Astrocyte (in vitro differentiated cells and primary cell): ENCODE measurements around the gene PSMD1. TPM values are rescaled to one million over a fixed set of nuclear protein-coding genes. Genes with fewer than 3 reads are reported as not detected.

Experiments used
- DNase-seq: peaks from one replicate; pipeline ENCODE4 v3.0.0-alpha.2; 2010; ENCODE audit warnings: low read depth
- FAIRE-seq: peaks from 2 replicates; lab custom pipeline; 2011; peaks lifted over from hg19 to GRCh38; lab: Jason Lieb, UNC
- H2AFZ ChIP-seq: 2 replicates; pipeline ENCODE4 v1.6.0; 2012; ENCODE audit warnings: low read depth, low read length, inconsistent platforms
- H3K27ac ChIP-seq: 2 replicates; pipeline ENCODE4 v1.5.1; 2011; ENCODE audit warnings: low read depth, low read length, inconsistent platforms
- H3K27me3 ChIP-seq: 2 replicates; pipeline ENCODE4 v1.6.0; 2011; ENCODE audit warnings: low read length, inconsistent platforms; ENCODE audit not compliant: insufficient read depth
- H3K36me3 ChIP-seq: 2 replicates; pipeline ENCODE4 v1.5.1; 2011; ENCODE audit warnings: low read length, inconsistent platforms; ENCODE audit not compliant: insufficient read depth
- H3K4me1 ChIP-seq: 2 replicates; pipeline ENCODE4 v1.5.1; 2011; ENCODE audit warnings: low read length, inconsistent platforms; ENCODE audit not compliant: insufficient read depth
- H3K4me2 ChIP-seq: 2 replicates; pipeline ENCODE4 v1.6.0; 2012; ENCODE audit warnings: low read length, inconsistent platforms
- H3K4me3 ChIP-seq: 2 replicates; pipeline ENCODE4 v1.5.1; 2011; ENCODE audit warnings: low read depth, mild to moderate bottlenecking, low read length, inconsistent platforms; ENCODE audit not compliant: insufficient read depth
- H3K79me2 ChIP-seq: 2 replicates; pipeline ENCODE4 v1.6.0; 2012; ENCODE audit warnings: mild to moderate bottlenecking, low read length, inconsistent platforms; ENCODE audit not compliant: insufficient read depth
- H3K9ac ChIP-seq: 2 replicates; pipeline ENCODE4 v1.6.0; 2012; ENCODE audit warnings: mild to moderate bottlenecking, low read length, inconsistent platforms
- H3K9me3 ChIP-seq: 2 replicates; pipeline ENCODE4 v1.5.1; 2012; ENCODE audit warnings: low read depth, mild to moderate bottlenecking, low read length, inconsistent platforms; ENCODE audit not compliant: insufficient read depth
- H4K20me1 ChIP-seq: 2 replicates; pipeline ENCODE4 v1.6.0; 2012; ENCODE audit warnings: low read length, inconsistent platforms; ENCODE audit not compliant: insufficient read depth
- H3K27ac Mint-ChIP-seq: one replicate; pipeline ENCODE4 v1.8.0; 2021; ENCODE audit warnings: mild to moderate bottlenecking, mixed read lengths; ENCODE audit not compliant: unreplicated experiment
- H3K27me3 Mint-ChIP-seq: one replicate; pipeline ENCODE4 v1.8.0; 2021; ENCODE audit warnings: low read depth, mixed read lengths; ENCODE audit not compliant: unreplicated experiment
- H3K36me3 Mint-ChIP-seq: one replicate; pipeline ENCODE4 v1.8.0; 2021; ENCODE audit warnings: low read depth, mixed read lengths; ENCODE audit not compliant: unreplicated experiment
- H3K4me1 Mint-ChIP-seq: one replicate; pipeline ENCODE4 v1.8.0; 2021; ENCODE audit warnings: low read depth, mixed read lengths; ENCODE audit not compliant: unreplicated experiment
- H3K4me3 Mint-ChIP-seq: one replicate; pipeline ENCODE4 v1.8.0; 2021; ENCODE audit warnings: mild to moderate bottlenecking, moderate library complexity, mixed read lengths; ENCODE audit not compliant: unreplicated experiment
- H3K9me3 Mint-ChIP-seq: one replicate; pipeline ENCODE4 v1.8.0; 2021; ENCODE audit warnings: mild to moderate bottlenecking, mixed read lengths; ENCODE audit not compliant: unreplicated experiment
- EZH2 ChIP-seq: IDR thresholded peaks from 2 replicates; pipeline ENCODE4 v1.6.1; 2012; ENCODE audit warnings: mild to moderate bottlenecking, low read length, inconsistent platforms; ENCODE audit not compliant: insufficient read depth
- total RNA-seq: library from RNA; stranded (reverse); gene quantifications from 2 replicates; pipeline ENCODE4 v1.2.1, GENCODE V29; 2021
- TF ChIP-seq, protein P1 (sequence below): IDR thresholded peaks from 2 replicates; pipeline ENCODE4 v1.5.1; 2011; ENCODE audit warnings: low read depth, mild to moderate bottlenecking, inconsistent platforms, low read length, moderate library complexity; ENCODE audit not compliant: insufficient read depth

PSMD1 gene
- total RNA-seq, 1 donor from 2014 or later: 151 TPM

DNA sequence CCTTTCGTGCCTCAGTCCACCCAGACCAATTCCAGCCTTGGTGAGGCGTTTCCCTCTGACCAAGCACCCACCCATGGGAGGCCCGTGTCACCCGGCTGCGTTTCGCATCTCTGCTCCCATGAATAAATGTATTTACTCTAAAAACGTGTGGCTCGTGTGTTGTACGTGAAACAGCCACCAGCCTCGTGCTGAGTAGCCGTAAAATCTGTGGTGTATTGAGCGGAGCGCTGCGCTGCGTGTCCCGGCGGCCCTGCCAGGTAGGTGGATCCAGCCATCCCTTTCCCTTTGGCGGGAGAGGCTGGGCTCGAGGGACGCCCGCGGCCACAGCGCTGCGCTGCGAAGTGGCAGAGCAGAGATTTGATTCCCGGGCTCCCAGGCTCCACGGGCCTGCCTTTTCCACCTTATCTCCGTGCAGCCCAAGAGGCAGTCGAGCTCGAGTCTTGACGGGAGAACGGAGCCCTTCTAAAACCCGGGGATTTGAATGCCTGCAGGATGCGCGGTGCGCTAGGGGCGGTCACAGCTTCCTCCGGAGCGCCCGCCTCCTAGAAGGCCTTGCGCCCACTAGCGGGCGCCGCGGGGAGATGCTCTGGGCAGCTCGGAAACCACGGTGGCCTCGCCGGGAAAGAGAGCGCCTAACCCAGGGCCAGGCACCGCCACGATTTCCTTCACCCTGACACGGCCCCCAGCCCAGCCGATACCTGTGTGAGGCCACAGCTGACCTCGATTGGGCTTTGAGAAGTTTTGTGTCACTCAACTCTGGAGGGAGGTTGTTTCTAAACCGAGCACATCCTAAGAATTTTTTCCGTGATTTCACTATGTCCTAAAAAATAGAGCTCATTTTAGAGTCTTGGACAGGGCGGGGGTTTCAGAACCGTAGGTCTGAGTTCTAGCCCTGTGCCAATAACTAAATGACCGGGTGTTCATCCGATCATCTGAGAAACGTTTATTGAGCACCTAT is 3.9 kb upstream of the PSMD1 start:
- peaks cover 24% of the 10 kb centered on the region for H3K27me3 Mint-ChIP-seq
- H3K4me3 ChIP-seq: peak overlapping the region; percentile 58
- no peak for TF ChIP-seq EZH2
- TF ChIP-seq, protein P1, sequence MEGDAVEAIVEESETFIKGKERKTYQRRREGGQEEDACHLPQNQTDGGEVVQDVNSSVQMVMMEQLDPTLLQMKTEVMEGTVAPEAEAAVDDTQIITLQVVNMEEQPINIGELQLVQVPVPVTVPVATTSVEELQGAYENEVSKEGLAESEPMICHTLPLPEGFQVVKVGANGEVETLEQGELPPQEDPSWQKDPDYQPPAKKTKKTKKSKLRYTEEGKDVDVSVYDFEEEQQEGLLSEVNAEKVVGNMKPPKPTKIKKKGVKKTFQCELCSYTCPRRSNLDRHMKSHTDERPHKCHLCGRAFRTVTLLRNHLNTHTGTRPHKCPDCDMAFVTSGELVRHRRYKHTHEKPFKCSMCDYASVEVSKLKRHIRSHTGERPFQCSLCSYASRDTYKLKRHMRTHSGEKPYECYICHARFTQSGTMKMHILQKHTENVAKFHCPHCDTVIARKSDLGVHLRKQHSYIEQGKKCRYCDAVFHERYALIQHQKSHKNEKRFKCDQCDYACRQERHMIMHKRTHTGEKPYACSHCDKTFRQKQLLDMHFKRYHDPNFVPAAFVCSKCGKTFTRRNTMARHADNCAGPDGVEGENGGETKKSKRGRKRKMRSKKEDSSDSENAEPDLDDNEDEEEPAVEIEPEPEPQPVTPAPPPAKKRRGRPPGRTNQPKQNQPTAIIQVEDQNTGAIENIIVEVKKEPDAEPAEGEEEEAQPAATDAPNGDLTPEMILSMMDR: peak; percentile 60
- no peak overlapping the region for H3K27ac ChIP-seq
- H3K4me1 ChIP-seq: peaks cover 4% of the 10 kb centered on the region
- H3K4me1 Mint-ChIP-seq: peaks cover 2% of the 10 kb centered on the region
- peak; percentile 37 for FAIRE-seq
- peak overlapping the region; percentile 78 for H3K4me3 Mint-ChIP-seq
- H3K27me3 ChIP-seq: peaks cover 13% of the 10 kb centered on the region
- peaks cover 7% of the 10 kb centered on the region for H4K20me1 ChIP-seq
- no peaks in the 10 kb centered on the region for H3K9me3 Mint-ChIP-seq
- H3K9ac ChIP-seq: peak overlapping the region; percentile 54
- no peaks in the 10 kb centered on the region for H3K36me3 ChIP-seq
- peaks cover 13% of the 10 kb centered on the region for H3K79me2 ChIP-seq
- DNase-seq: peak; percentile 57
- H3K27ac Mint-ChIP-seq: peak overlapping the region; percentile 62
- H3K36me3 Mint-ChIP-seq: peaks cover 1% of the 10 kb centered on the region
- H3K9me3 ChIP-seq: no peaks in the 10 kb centered on the region
- H2AFZ ChIP-seq: peak overlapping the region; percentile 93
- peak overlapping the region; percentile 95 for H3K4me2 ChIP-seq

DNA sequence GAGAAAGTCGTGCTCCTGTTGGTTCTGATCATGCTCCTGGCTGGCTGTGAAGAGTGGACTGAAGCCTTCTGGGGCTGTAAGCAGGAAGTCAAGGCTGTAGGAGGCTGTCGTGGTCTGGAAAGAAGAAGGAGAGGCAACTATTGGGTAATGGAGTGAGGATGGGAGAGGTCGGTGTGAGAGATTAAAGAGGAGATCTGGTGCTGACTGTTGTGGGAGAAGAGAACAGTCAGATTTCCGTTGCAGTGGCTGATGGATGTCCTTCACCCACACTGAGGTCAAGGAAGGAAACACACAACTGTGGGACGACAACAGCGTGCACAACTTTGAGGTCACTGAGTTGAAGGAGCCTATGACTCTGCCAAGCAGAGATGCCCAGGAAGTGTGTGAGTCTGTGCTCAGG is 2.8 kb upstream of the PSMD1 start:
- H3K27me3 Mint-ChIP-seq: peaks cover 20% of the 10 kb centered on the region
- H2AFZ ChIP-seq: no peak overlapping the region
- H3K4me3 Mint-ChIP-seq: peak overlapping the region; percentile 28
- peaks cover 23% of the 10 kb centered on the region for H3K79me2 ChIP-seq
- FAIRE-seq: no peak
- H3K27ac ChIP-seq: no peak overlapping the region
- H3K27me3 ChIP-seq: peaks cover 9% of the 10 kb centered on the region
- H3K36me3 Mint-ChIP-seq: peaks cover 1% of the 10 kb centered on the region
- no peak overlapping the region for H3K4me3 ChIP-seq
- H3K9me3 ChIP-seq: no peaks in the 10 kb centered on the region
- no peak for TF ChIP-seq EZH2
- TF ChIP-seq, protein P1: no peak
- no peak overlapping the region for H3K4me2 ChIP-seq
- H3K9ac ChIP-seq: no peak overlapping the region
- DNase-seq: no peak
- no peaks in the 10 kb centered on the region for H3K36me3 ChIP-seq
- H3K9me3 Mint-ChIP-seq: no peaks in the 10 kb centered on the region
- peak overlapping the region; percentile 20 for H3K27ac Mint-ChIP-seq
- H4K20me1 ChIP-seq: peaks cover 18% of the 10 kb centered on the region
- H3K4me1 ChIP-seq: peaks cover 12% of the 10 kb centered on the region
- peaks cover 12% of the 10 kb centered on the region for H3K4me1 Mint-ChIP-seq

DNA sequence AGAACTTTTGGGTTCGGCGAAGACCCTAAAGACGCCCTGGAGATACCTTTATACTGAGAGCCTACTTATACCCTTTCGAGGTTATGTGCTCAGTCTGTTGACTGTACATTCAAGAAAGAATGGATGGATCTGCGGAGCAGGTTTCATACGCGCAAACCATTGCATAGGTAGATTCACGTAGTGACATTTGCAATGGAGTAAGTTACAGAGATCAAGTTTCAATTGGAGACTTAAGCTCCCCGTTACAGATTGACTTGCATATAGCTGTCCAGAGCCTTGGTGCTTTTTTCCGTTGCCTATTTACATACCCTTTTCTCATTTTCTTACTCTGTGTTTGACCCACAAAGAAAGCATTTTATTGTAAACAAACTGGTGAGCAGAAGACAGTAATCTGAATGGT is 923 bp downstream of the PSMD1 start:
- peak; percentile 27 for DNase-seq
- H3K27ac Mint-ChIP-seq: peak overlapping the region; percentile 92

More for the DNA sequence above, 923 bp downstream of the PSMD1 start:
- Histone ChIP-seq H3K4me2 (peak overlapping the region; percentile 98), H3K9me3 (no peaks in the 10 kb centered on the region), H3K4me1 (peaks cover 17% of the 10 kb centered on the region), H3K79me2 (peaks cover 61% of the 10 kb centered on the region), H3K9ac (peak overlapping the region; percentile 100), H4K20me1 (peaks cover 46% of the 10 kb centered on the region), H3K36me3 (peaks cover 14% of the 10 kb centered on the region), H3K27me3 (no peaks in the 10 kb centered on the region), H3K4me3 (peak overlapping the region; percentile 95), H3K27ac (peak overlapping the region; percentile 98), H2AFZ (no peak overlapping the region)
- Mint-ChIP-seq H3K4me3 (peak overlapping the region; percentile 96), H3K36me3 (peaks cover 5% of the 10 kb centered on the region), H3K27me3 (peaks cover 8% of the 10 kb centered on the region), H3K9me3 (no peaks in the 10 kb centered on the region), H3K4me1 (peaks cover 26% of the 10 kb centered on the region)
- TF ChIP-seq, protein P1: no peak
- no peak for TF ChIP-seq EZH2
- FAIRE-seq: no peak
